ENCODE data around the gene ZBTB20.

GRCh38 chr3:114896978-114897377 lies 250.1 kb downstream of the ZBTB20 start:
- TF ChIP-seq CTCF (IDR thresholded peaks at IDR 0.05; ENCODE audit: insufficient read depth, low read length, poor library complexity, severe bottlenecking) (no peak), EZH2phosphoT487 (conservative IDR thresholded peaks at IDR 0.05; ENCODE audit: low read length) (no peak)

Measured in SU-DHL-6 (cell line).